ENCODE results near the gene TMX4.
A peak's percentile ranks its signal among the peaks of the same experiment; 100 is the strongest.
"Not testable (repeated sequence)": the region's sequence is repeated elsewhere in the genome, so short reads cannot be mapped to it uniquely, and the experiment has no call there.

Gene TMX4

DNA sequence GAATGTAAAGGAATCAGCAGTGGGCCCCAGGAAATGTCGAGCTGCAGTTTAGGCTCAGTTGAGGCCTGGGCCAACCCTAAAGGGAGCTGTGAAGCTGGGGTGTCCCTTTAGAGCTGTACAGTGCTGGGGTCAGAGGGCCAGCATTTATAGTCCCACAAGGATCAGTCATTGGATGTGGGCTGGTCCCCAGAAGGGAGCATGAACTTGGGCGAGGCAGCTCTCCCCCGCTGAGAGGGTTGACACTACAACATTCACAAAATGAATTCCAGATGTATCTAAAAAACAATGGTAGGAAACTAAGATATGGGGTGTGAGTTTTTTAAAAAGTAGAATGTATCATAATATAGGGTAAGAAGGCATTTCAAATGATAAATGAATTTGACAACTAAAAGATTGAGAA is 29.7 kb upstream of the TMX4 start:
- peaks cover 0 to 5% of the 10 kb centered on the region in 2 donors for H3K9me3 ChIP-seq (ENCODE audit: control insufficient read depth in 2 of 2, low read length in 2 of 2)
- H3K36me3 ChIP-seq (ENCODE audit: control insufficient read depth in 2 of 2, insufficient read depth in 2 of 2, low read length in 2 of 2): no peaks in the 10 kb centered on the region
- no peaks in the 10 kb centered on the region for H3K27me3 ChIP-seq (ENCODE audit: control insufficient read depth in 1 of 2, insufficient read depth in 2 of 2, low read length in 2 of 2)
- H3K4me3 ChIP-seq (ENCODE audit: low read length in 2 of 2): no peak overlapping the region
- H3K4me1 ChIP-seq (ENCODE audit: control insufficient read depth, insufficient read depth, low read length): no peaks in the 10 kb centered on the region
- no peak overlapping the region for H3K27ac ChIP-seq (ENCODE audit: low read length)
- no peak overlapping the region for H3K9ac ChIP-seq (ENCODE audit: low read length in 2 of 2)

DNA sequence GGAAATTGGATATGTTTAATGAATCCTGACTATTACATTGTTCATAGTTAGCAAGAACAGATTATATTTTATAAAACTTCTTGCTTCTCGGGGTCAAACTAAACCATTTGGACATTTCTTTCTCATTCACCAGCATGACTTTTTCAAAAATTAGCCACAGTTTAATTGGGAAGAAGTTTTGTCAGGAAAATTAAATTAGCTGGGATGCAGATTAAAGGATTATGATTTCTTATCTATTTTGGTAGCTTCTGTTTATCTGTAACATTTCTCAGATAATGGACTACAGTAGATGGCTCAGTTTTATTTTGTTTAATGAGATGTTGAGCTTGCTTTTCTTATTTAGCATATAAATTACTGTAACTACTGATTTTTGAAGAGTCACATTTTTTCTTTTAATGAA is 26.4 kb upstream of the TMX4 start:
- Histone ChIP-seq H3K9me3 (ENCODE audit: control insufficient read depth in 2 of 2, low read length in 2 of 2) (no peaks in the 10 kb centered on the region), H3K4me3 (ENCODE audit: low read length in 2 of 2) (no peak overlapping the region), H3K4me1 (ENCODE audit: control insufficient read depth, insufficient read depth, low read length) (no peaks in the 10 kb centered on the region), H3K27ac (ENCODE audit: low read length) (no peak overlapping the region), H3K9ac (ENCODE audit: low read length in 2 of 2) (no peak overlapping the region), H3K27me3 (ENCODE audit: control insufficient read depth in 1 of 2, insufficient read depth in 2 of 2, low read length in 2 of 2) (no peaks in the 10 kb centered on the region), H3K36me3 (ENCODE audit: control insufficient read depth in 2 of 2, insufficient read depth in 2 of 2, low read length in 2 of 2) (no peaks in the 10 kb centered on the region)

- Histone ChIP-seq H3K4me3 (ENCODE audit: low read length in 2 of 2) (peak overlapping the region in 1 of 2 donors; percentile 36), H3K36me3 (ENCODE audit: control insufficient read depth in 2 of 2, insufficient read depth in 2 of 2, low read length in 2 of 2) (no peaks in the 10 kb centered on the region), H3K27me3 (ENCODE audit: control insufficient read depth in 1 of 2, insufficient read depth in 2 of 2, low read length in 2 of 2) (no peaks in the 10 kb centered on the region), H3K9me3 (ENCODE audit: control insufficient read depth in 2 of 2, low read length in 2 of 2) (no peaks in the 10 kb centered on the region), H3K4me1 (ENCODE audit: control insufficient read depth, insufficient read depth, low read length) (no peaks in the 10 kb centered on the region), H3K27ac (ENCODE audit: low read length) (no peak overlapping the region), H3K9ac (ENCODE audit: low read length in 2 of 2) (no peak overlapping the region)
Observed at GRCh38 chr20:8043687-8044282, 24.2 kb upstream of the TMX4 start.

- Histone ChIP-seq H3K36me3 (ENCODE audit: control insufficient read depth in 2 of 2, insufficient read depth in 2 of 2, low read length in 2 of 2) (no peaks in the 10 kb centered on the region), H3K9ac (ENCODE audit: low read length in 2 of 2) (no peak overlapping the region), H3K27me3 (ENCODE audit: control insufficient read depth in 1 of 2, insufficient read depth in 2 of 2, low read length in 2 of 2) (no peaks in the 10 kb centered on the region), H3K4me1 (ENCODE audit: control insufficient read depth, insufficient read depth, low read length) (no peaks in the 10 kb centered on the region), H3K27ac (ENCODE audit: low read length) (no peak overlapping the region), H3K4me3 (ENCODE audit: low read length in 2 of 2) (no peak overlapping the region), H3K9me3 (ENCODE audit: control insufficient read depth in 2 of 2, low read length in 2 of 2) (no peaks in the 10 kb centered on the region)
Observed at GRCh38 chr20:8039042-8039441, 19.5 kb upstream of the TMX4 start.

DNA sequence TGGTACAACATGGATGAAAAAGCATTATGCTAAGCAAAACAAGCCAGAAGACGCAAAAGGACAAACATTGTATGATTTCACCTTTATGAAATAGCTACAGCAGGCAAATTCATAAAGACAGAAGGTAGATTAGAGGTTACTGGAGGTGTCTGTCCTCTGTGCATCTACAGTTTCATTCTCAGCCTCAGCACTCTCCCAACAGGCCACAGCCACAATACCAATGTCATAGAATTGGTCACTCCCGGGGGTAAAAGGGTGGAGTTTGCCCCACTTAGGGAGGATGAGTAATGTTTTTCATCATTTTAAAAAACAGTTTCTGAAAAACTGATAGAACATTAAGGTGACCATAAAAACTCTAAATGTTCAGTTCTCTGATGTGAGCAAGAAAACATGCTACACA is 17.2 kb upstream of the TMX4 start:
- Histone ChIP-seq H3K27ac (ENCODE audit: low read length) (no peak overlapping the region), H3K9me3 (ENCODE audit: control insufficient read depth in 2 of 2, low read length in 2 of 2) (no peaks in the 10 kb centered on the region), H3K9ac (ENCODE audit: low read length in 2 of 2) (no peak overlapping the region), H3K27me3 (ENCODE audit: control insufficient read depth in 1 of 2, insufficient read depth in 2 of 2, low read length in 2 of 2) (no peaks in the 10 kb centered on the region), H3K4me3 (ENCODE audit: low read length in 2 of 2) (no peak overlapping the region), H3K4me1 (ENCODE audit: control insufficient read depth, insufficient read depth, low read length) (no peaks in the 10 kb centered on the region), H3K36me3 (ENCODE audit: control insufficient read depth in 2 of 2, insufficient read depth in 2 of 2, low read length in 2 of 2) (no peaks in the 10 kb centered on the region)

DNA sequence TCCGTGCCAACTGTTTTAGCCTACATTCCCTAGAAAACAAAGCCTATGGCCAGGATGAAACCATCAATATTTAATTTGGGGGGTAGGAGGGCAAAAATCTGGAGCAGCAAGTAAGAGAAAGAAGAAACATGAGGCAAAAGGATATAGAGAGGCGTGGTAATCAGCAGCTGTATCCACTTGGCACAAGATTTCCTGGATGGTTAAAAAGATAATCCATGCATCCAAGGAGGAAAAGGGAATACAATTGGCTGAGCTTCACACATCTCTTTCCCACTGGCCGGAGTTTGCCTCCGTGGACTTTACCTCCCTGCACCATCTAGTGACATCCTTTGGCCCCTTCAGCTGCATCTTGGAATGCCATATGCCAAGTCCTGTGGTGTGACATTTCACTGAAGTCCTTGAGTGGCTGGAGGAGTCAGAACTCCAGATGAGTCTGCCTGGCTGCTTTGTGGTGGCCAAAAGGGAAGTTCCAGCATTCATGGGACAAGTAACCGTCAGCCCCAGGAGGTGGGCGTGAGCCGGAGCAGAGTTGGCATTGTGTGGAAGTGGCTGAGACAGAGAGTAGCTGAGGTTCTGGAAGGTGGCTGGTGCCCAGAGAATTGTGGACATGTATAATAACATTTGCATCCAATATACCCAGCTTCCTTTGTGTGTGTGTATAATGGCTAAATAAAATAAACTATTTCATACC is 13.7 kb upstream of the TMX4 start:
- no peaks in the 10 kb centered on the region for H3K9me3 ChIP-seq (ENCODE audit: control insufficient read depth in 2 of 2, low read length in 2 of 2)
- no peaks in the 10 kb centered on the region for H3K27me3 ChIP-seq (ENCODE audit: control insufficient read depth in 1 of 2, insufficient read depth in 2 of 2, low read length in 2 of 2)
- H3K4me1 ChIP-seq (ENCODE audit: control insufficient read depth, insufficient read depth, low read length): no peaks in the 10 kb centered on the region
- H3K36me3 ChIP-seq (ENCODE audit: control insufficient read depth in 2 of 2, insufficient read depth in 2 of 2, low read length in 2 of 2): no peaks in the 10 kb centered on the region
- no peak overlapping the region for H3K9ac ChIP-seq (ENCODE audit: low read length in 2 of 2)
- no peak overlapping the region for H3K4me3 ChIP-seq (ENCODE audit: low read length in 2 of 2)
- H3K27ac ChIP-seq (ENCODE audit: low read length): no peak overlapping the region

DNA sequence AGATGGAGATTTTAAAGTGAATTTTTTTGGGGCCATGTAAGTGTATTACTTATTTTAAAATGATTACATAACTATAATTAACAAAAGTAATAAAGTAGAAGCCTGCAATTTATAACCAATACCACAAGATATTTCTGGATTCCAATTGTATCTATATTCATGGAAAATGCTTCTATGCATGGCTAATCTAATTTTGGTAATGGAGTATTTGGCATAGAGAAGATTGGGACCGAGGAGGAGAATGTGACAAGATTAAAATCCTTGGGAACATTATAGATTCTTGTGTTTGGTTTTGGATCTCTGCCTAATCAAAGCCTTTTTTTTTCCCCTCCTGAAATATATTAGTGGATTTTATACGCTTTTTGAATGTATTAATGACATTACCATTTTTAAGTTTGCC is 12.9 kb upstream of the TMX4 start:
- H3K9ac ChIP-seq (ENCODE audit: low read length in 2 of 2): no peak overlapping the region
- H3K27me3 ChIP-seq (ENCODE audit: control insufficient read depth in 1 of 2, insufficient read depth in 2 of 2, low read length in 2 of 2): no peaks in the 10 kb centered on the region
- H3K4me3 ChIP-seq (ENCODE audit: low read length in 2 of 2): no peak overlapping the region

GRCh38 chr20:8031539-8031938 is 12.0 kb upstream of the TMX4 start:
- H3K27ac ChIP-seq (ENCODE audit: low read length); H3K36me3 ChIP-seq (ENCODE audit: control insufficient read depth in 2 of 2, insufficient read depth in 2 of 2, low read length in 2 of 2); H3K4me3 ChIP-seq (ENCODE audit: low read length in 2 of 2); H3K4me1 ChIP-seq (ENCODE audit: control insufficient read depth, insufficient read depth, low read length); H3K9ac ChIP-seq (ENCODE audit: low read length in 2 of 2); H3K9me3 ChIP-seq (ENCODE audit: control insufficient read depth in 2 of 2, low read length in 2 of 2); H3K27me3 ChIP-seq (ENCODE audit: control insufficient read depth in 1 of 2, insufficient read depth in 2 of 2, low read length in 2 of 2): not testable (repeated sequence)

More for the DNA sequence above, 12.9 kb upstream of the TMX4 start:
- H3K36me3 ChIP-seq (ENCODE audit: control insufficient read depth in 2 of 2, insufficient read depth in 2 of 2, low read length in 2 of 2): no peaks in the 10 kb centered on the region
- H3K9me3 ChIP-seq (ENCODE audit: control insufficient read depth in 2 of 2, low read length in 2 of 2): peaks cover 0 to 2% of the 10 kb centered on the region in 2 donors
- H3K4me1 ChIP-seq (ENCODE audit: control insufficient read depth, insufficient read depth, low read length): no peaks in the 10 kb centered on the region
- no peak overlapping the region for H3K27ac ChIP-seq (ENCODE audit: low read length)

- Histone ChIP-seq H3K27me3 (ENCODE audit: control insufficient read depth in 1 of 2, insufficient read depth in 2 of 2, low read length in 2 of 2) (no peaks in the 10 kb centered on the region), H3K9me3 (ENCODE audit: control insufficient read depth in 2 of 2, low read length in 2 of 2) (no peaks in the 10 kb centered on the region), H3K4me3 (ENCODE audit: low read length in 2 of 2) (no peak overlapping the region), H3K9ac (ENCODE audit: low read length in 2 of 2) (no peak overlapping the region), H3K36me3 (ENCODE audit: control insufficient read depth in 2 of 2, insufficient read depth in 2 of 2, low read length in 2 of 2) (no peaks in the 10 kb centered on the region), H3K4me1 (ENCODE audit: control insufficient read depth, insufficient read depth, low read length) (peaks cover 15% of the 10 kb centered on the region), H3K27ac (ENCODE audit: low read length) (peak overlapping the region; percentile 18)
Observed at GRCh38 chr20:8021541-8022269, 2.1 kb upstream of the TMX4 start.

DNA sequence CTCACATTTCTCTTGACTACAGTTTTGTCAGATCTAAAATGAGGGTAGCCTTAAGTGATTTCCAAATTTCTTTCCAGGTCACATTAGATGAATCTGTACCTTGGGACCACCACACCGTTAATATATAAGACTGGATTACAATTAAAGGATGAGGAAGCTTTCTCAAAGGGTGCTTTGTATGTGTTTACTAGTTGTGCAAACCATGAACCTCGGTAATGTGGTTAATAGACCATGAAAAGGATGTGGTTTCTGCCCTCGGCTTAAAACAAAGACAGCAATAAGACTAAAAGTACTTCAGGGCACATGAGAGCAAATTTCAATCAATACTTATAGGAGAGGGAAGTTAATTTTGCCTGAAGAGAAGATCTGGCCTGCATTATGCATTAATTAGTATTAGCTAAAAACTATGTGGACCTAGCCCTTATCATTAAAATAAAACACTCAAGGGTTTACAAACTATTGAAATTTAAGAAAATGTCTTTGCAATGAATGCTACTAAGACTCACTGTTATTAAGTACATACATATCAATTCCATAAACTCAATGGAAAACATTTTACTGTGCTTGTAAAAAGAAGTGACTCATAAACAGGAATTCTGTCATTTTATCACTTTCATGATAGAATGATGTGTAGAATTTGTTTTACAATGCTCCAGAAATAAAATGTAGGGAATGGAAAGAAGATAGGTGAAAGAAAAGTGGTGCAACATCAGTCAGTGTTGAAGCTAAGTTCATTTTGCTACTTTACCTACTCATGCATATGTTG is 936 bp upstream of the TMX4 start:
- peak overlapping the region; percentile 89 for H3K27ac ChIP-seq (ENCODE audit: low read length)
- H3K9me3 ChIP-seq (ENCODE audit: control insufficient read depth in 2 of 2, low read length in 2 of 2): no peaks in the 10 kb centered on the region
- H3K4me3 ChIP-seq (ENCODE audit: low read length in 2 of 2): peak overlapping the region; percentile 91 to 97
- H3K9ac ChIP-seq (ENCODE audit: low read length in 2 of 2): peak overlapping the region in 1 of 2 donors; percentile 18
- no peaks in the 10 kb centered on the region for H3K36me3 ChIP-seq (ENCODE audit: control insufficient read depth in 2 of 2, insufficient read depth in 2 of 2, low read length in 2 of 2)
- H3K4me1 ChIP-seq (ENCODE audit: control insufficient read depth, insufficient read depth, low read length): peaks cover 15% of the 10 kb centered on the region
- no peaks in the 10 kb centered on the region for H3K27me3 ChIP-seq (ENCODE audit: control insufficient read depth in 1 of 2, insufficient read depth in 2 of 2, low read length in 2 of 2)

Measured in stomach smooth muscle (tissue), 2 donors.